T-helper 2 cell treated with Interferon-gamma antibody and Interleukin-4, amounts not matched to agents 5 μg/mL and 100 μg/mL, for 36 hours (primary cell): Measurements from ENCODE around the gene ASTN1.

Experiments used
- DNase-seq: peaks from one replicate; pipeline ENCODE4 v3.0.0; 2021; ENCODE audit warnings: low spot score
- H3K27ac Mint-ChIP-seq: one replicate; pipeline ENCODE4 v1.8.0; 2021; ENCODE audit warnings: mild to moderate bottlenecking, mixed read lengths
- H3K27me3 Mint-ChIP-seq: one replicate; pipeline ENCODE4 v1.8.0; 2021; ENCODE audit warnings: low read depth, mixed read lengths
- H3K36me3 Mint-ChIP-seq: one replicate; pipeline ENCODE4 v1.8.0; 2021; ENCODE audit warnings: low read depth, mixed read lengths
- H3K4me1 Mint-ChIP-seq: one replicate; pipeline ENCODE4 v1.8.0; 2021; ENCODE audit warnings: low read depth, mixed read lengths
- H3K4me3 Mint-ChIP-seq: one replicate; pipeline ENCODE4 v1.8.0; 2022; ENCODE audit warnings: mild to moderate bottlenecking, moderate library complexity, mixed read lengths
- H3K9me3 Mint-ChIP-seq: one replicate; pipeline ENCODE4 v1.8.0; 2021; ENCODE audit warnings: mixed read lengths

ASTN1 gene

DNA sequence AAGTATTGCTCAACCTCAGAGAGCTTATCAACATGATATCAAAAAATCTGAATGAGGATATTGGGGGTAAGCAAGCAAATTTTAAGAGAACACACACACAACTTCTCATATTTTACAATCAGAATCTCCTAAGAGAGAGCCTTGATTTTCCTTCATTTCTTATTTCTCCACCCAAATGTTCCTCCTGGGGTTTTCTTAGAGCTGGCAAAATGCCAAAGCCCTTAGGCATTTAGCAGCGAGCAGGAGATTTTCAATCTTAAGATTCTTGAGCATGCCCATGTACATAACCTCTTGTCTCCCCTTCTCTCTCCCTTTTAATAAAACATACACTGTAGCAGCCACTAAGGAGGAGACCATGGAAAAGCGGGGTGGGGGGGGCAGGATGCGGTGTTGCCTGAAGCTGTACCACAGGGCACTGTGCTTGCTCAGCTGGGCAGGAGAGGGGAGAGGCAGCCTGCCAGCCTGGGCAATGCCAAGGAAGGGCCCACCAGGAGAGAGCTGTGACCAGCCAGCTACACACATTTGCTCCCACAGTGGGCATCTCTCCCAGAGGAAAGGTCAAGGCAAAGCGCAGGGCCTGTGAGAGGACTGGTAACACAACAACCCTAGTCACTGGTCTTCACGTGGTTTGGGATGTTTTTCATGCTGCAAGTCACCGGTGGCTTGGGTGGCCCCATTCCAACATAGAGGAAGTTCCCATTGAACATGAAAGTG lies 10.6 kb upstream of the ASTN1 start:
- Mint-ChIP-seq H3K27me3 (peaks cover 5% of the 10 kb centered on the region), H3K4me1 (no peaks in the 10 kb centered on the region), H3K36me3 (no peaks in the 10 kb centered on the region)

DNA sequence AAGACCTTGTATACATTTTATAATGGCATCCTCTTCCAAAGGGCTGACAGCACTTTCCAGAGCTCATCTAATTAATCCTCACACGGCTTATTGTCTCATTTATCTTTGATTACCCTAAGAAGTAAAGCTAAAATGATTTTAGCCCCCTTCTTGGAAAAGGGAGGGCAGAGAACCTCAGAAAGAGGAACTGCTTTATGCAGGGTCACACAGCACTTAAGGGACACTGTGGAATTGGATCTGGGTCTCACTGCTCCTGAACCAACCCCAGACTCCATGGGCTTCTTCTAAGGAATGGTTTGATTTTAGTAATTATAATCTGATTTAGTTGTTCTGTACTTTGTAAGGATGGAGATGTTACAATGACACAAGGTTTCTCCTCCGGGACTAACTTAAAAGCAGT lies 9.5 kb upstream of the ASTN1 start:
- Mint-ChIP-seq H3K9me3 (no peaks in the 10 kb centered on the region), H3K36me3 (no peaks in the 10 kb centered on the region), H3K4me3 (no peak overlapping the region), H3K27ac (no peak overlapping the region), H3K4me1 (no peaks in the 10 kb centered on the region), H3K27me3 (peaks cover 4% of the 10 kb centered on the region)
- DNase-seq = no peak

More for the DNA sequence above, 10.6 kb upstream of the ASTN1 start:
- Mint-ChIP-seq H3K27ac (no peak overlapping the region), H3K9me3 (no peaks in the 10 kb centered on the region), H3K4me3 (no peak overlapping the region)
- no peak for DNase-seq

DNA sequence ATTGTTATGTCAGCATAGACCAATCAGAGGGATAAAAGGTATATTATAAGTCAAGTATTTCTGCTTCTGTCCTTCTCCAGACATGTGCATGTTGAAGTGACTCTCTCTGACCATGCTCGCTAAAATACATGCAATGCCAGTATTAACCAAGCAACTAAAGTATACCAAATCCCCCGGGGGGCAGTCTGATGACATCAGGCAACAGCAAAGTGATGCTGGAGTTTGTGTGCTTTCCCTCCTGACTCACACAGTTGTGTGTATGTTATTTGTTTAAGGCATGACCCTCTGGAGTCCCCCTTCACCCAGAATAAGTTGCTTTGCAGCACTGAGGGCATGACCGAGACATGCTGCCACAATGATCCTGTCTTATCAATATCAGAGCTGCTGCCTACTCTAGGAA lies 8.4 kb upstream of the ASTN1 start:
- no peaks in the 10 kb centered on the region for H3K9me3 Mint-ChIP-seq
- DNase-seq = no peak
- no peaks in the 10 kb centered on the region for H3K4me1 Mint-ChIP-seq

DNA sequence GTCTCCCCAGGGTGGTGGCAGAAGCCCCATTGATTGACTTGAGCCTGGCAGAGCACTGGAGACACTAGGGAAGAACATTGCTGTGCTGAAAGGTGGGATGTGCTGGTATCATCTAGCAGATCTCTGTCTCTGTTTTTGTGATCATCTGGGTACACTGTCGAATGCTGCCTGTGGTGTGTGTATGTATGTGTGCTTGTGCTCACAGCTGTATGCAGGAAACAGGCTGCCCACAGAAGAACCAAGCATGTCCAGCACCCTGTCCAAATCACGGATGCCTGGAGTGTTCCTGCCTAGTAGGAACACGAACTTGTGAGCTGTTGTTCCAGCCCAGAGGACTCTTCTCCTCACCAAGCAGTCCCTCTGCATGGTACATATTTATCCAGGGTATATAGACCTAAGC lies 7.8 kb upstream of the ASTN1 start:
- Mint-ChIP-seq H3K36me3 (no peaks in the 10 kb centered on the region), H3K27ac (no peak overlapping the region), H3K9me3 (no peaks in the 10 kb centered on the region), H3K4me1 (no peaks in the 10 kb centered on the region), H3K4me3 (no peak overlapping the region), H3K27me3 (no peaks in the 10 kb centered on the region)
- no peak for DNase-seq

More for the DNA sequence above, 8.4 kb upstream of the ASTN1 start:
- H3K27me3 Mint-ChIP-seq = no peaks in the 10 kb centered on the region
- H3K36me3 Mint-ChIP-seq = no peaks in the 10 kb centered on the region
- H3K4me3 Mint-ChIP-seq = no peak overlapping the region
- no peak overlapping the region for H3K27ac Mint-ChIP-seq

DNA sequence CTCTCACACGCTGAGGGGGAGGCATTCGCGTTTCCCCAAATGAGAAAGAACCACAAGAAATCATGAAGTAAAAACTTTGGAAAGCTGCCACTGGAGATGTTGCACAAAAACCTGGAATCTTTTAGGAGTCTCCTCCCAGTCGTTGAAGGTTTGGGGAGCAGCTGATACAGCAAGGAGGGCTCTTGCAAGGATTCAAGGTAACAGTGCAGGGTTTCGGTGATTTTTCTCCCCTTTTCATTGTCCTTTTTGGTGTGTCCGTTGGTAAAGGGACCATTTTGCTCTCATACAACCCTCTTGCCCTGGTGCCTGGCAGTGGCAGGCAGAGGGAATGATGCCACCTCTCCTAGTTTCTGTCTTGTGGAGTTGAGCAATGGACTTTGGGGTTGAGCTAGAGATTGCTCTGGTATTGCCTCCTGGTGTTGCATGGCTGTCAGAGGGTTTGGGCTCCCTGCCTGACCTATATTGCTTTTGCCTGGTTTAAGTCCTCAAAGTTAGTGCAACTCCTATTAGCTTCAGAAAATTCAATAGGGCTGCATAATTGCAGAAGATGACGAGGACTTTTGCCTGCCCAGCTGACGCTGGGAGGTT lies 7.1 kb upstream of the ASTN1 start:
- DNase-seq = no peak
- H3K4me3 Mint-ChIP-seq = no peak overlapping the region
- no peaks in the 10 kb centered on the region for H3K9me3 Mint-ChIP-seq
- no peaks in the 10 kb centered on the region for H3K4me1 Mint-ChIP-seq
- H3K27ac Mint-ChIP-seq = no peak overlapping the region
- H3K27me3 Mint-ChIP-seq = peaks cover under 1% of the 10 kb centered on the region
- H3K36me3 Mint-ChIP-seq = no peaks in the 10 kb centered on the region

DNA sequence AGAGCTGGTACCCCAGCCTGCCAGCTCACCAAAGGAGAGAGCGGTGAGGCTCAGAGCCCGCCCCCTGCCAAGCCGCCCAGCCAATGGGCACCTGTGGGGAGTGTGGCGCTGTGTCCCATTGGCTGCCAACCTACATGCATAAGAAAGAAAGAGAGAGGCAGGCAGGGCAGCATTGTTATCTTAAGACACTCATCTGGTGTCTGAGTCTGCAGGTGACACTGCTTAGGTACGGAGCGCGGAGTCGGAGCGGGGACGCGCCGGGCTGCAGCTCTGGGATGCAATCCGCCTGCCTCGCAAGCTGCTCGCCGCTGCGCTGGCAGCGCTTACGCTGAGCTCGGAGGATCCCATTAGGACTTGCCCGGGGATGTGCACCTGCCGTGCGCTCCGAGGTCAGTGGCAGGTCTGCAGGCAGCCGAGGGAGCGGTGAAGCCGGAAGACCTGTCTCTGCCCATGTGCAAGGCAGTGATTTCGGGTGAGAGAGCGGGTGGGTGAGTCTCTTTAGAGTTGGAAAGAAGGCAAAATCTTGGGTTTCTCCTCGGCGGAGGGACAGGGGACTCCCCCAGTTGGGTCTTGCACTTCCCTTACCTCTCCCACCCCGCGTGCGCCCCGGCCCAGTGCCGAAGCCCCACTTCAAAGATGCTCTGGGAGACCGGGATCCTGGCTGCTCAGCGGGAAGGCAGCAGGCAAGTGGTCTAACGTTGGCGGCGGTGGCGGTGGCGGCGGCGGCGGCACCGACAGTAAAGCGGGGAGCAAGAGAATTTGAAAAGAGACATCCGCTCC lies 6.4 kb upstream of the ASTN1 start, which contains the start of gene BRINP2:
TSS of gene BRINP2 (plus strand) at position 203 of the 780 bp plus-strand sequence. CDS start 58,919 bp downstream, outside the sequence.
- H3K36me3 Mint-ChIP-seq = no peaks in the 10 kb centered on the region
- no peaks in the 10 kb centered on the region for H3K9me3 Mint-ChIP-seq
- H3K4me1 Mint-ChIP-seq = no peaks in the 10 kb centered on the region
- DNase-seq = no peak
- H3K27me3 Mint-ChIP-seq = peaks cover 5% of the 10 kb centered on the region
- no peak within 1 kb of the TSS for H3K4me3 Mint-ChIP-seq
- H3K27ac Mint-ChIP-seq = no peak within 1 kb of the TSS

DNA sequence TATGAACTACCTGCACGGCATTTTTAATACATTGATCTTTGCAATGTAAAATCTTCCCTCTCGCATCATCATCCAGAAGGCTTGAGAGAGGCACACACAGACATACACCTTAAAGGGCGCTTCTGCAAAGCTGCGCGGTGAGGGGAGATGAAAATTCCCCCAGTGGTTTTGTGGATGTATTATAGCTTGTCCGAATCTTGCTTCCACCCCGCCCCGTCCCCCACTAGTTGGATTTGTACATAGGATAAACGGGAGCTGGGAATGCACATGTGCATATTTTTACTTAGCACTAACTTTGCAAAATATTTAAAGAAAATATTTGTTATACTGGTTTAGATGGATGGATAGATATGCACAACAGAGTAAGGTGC lies 542 bp upstream of the ASTN1 start:
- Mint-ChIP-seq H3K27ac (no peak overlapping the region), H3K27me3 (peaks cover 20% of the 10 kb centered on the region), H3K9me3 (no peaks in the 10 kb centered on the region), H3K4me3 (no peak overlapping the region), H3K36me3 (no peaks in the 10 kb centered on the region), H3K4me1 (no peaks in the 10 kb centered on the region)
- DNase-seq = no peak

DNA sequence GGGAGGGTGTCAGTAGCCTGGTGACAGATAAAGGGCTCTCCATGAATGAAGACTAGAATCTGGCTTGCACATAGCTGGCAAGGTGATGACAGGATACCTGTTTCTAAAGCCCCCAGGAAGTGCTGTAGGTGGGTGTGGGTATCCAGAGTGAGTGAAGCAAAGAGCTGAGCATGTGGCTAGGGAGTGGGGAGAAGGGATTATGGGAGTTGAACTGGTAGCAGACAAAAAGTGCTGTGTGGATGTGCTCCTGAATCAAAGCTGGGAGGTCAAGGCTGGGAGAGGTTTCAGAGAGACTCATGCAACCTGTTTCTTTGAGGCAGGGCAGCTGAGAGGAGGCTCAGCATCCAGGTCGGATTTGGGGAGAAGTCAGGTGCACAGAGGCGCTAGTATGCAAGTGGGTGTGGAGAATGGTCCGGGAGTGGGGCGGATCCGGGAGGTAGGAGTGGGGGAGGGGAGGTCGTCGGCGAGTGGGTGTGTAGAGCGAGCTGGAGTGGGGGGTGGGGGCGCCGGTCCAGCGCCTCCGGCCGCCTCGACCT lies 600 bp downstream of the ASTN1 start:
- DNase-seq = no peak
- H3K36me3 Mint-ChIP-seq = no peaks in the 10 kb centered on the region
- H3K27me3 Mint-ChIP-seq = peaks cover 20% of the 10 kb centered on the region
- no peaks in the 10 kb centered on the region for H3K9me3 Mint-ChIP-seq
- no peak overlapping the region for H3K27ac Mint-ChIP-seq
- no peak overlapping the region for H3K4me3 Mint-ChIP-seq
- H3K4me1 Mint-ChIP-seq = no peaks in the 10 kb centered on the region

DNA sequence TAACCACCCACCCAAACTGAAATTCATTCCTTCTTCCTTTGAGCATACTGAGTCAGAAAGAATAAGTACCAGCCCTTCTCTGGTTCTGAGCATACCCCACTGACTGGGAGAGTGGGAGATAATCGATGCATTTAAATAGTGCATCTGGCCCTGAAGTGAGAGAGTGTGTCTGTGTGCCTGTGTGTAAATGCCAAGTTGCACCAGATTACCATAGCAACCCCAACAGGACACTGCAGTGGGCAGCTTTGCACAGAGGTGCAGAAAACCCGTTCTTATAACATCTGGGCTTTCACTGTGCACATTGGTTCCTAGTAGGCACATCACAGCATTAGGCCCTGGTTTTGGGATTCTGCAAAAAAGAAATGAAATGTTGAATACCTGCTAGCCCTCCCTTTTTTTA lies 2.3 kb downstream of the ASTN1 start:
- no peaks in the 10 kb centered on the region for H3K9me3 Mint-ChIP-seq
- DNase-seq = no peak
- no peaks in the 10 kb centered on the region for H3K4me1 Mint-ChIP-seq
- H3K27ac Mint-ChIP-seq = no peak overlapping the region
- no peaks in the 10 kb centered on the region for H3K36me3 Mint-ChIP-seq
- H3K27me3 Mint-ChIP-seq = peaks cover 20% of the 10 kb centered on the region
- no peak overlapping the region for H3K4me3 Mint-ChIP-seq

DNA sequence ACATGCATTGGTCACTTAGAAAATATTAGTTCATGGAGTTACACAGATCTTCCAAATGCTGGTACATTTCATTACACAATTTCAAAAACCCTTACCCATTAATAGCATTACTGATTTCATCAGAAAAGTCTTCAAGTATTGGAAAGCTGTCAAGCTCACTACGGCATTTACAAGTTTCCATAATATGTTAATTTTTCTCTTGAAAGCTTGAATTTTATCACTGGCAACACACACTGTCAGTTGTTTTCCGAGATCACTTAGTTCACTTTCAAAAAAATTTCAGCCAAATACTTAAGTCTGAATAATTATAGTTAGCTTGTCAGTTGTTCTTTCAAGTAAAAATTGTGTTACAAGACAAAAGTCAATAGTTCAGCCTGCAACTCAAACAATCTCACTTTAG lies 18.0 kb downstream of the ASTN1 start:
- no peaks in the 10 kb centered on the region for H3K4me1 Mint-ChIP-seq
- H3K27ac Mint-ChIP-seq = no peak overlapping the region
- no peaks in the 10 kb centered on the region for H3K36me3 Mint-ChIP-seq
- H3K27me3 Mint-ChIP-seq = no peaks in the 10 kb centered on the region
- H3K4me3 Mint-ChIP-seq = no peak overlapping the region
- DNase-seq = no peak
- no peaks in the 10 kb centered on the region for H3K9me3 Mint-ChIP-seq

DNA sequence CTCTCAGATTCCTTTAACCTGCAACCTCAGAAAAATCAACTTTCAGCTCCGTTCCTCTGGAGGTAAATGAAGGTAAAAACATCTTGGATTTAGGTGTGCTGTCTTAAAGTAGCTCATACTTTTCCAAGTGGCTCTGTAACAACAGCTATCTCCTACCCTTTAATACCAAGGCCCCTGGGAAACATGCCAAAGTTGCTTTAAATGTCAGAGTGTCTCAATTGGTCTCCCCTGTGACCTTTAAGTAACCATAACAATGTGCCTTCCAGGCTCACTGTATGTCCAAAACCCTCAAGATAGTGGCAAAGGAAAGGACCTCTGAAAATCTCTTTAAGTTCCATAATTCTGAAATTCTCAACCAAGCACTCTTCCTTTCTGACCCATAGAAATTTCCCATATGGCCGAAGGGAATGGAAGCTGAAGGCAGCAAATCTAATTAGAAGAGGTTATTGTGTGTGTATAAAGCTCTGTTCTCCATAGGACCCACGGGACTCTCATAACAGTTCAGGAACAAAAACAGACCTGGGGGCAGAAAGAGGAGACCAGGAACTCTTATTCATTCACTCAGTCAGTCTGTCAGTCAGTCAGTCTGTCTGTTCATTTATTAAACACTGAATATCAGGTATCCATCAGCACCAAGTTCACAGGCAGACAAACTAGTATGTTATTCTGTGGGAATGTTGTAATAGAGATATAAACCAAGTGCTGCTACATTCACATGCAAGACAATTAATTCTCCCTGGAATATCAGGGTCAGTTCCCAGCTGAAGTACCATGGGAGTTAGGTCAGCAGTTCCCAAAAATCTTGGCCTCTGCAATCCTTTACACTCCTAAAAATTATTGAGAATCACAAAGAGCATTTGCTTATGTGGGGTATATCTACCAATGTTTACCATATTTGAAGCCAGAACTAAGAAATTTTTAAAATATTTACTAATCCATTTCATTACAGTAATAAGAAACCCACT lies 19.1 kb downstream of the ASTN1 start:
- no peak overlapping the region for H3K4me3 Mint-ChIP-seq
- H3K9me3 Mint-ChIP-seq = no peaks in the 10 kb centered on the region
- no peaks in the 10 kb centered on the region for H3K36me3 Mint-ChIP-seq

DNA sequence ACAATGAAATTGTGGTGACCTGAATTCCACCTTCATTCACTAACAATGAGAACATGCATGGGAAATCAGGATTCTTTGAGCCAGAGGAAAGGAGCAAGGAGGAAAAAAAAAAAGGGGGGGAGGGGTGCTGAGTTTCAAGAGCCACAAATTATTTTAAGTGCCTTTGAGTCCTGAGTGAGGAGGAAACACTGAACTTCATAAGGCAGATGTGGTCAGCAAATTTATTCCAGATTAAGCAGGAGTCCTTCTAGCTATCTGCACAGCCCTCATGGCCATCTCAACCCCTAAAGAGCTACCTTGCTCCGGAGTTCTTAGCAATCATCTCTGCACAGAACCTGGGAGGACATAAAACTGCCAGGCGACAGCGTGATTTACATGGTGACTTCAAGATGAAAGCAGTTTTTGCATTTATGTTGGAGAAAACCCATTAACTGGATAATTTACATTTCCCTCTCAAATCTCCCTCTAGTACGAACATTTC lies 21.7 kb downstream of the ASTN1 start:
- no peak overlapping the region for H3K27ac Mint-ChIP-seq
- no peaks in the 10 kb centered on the region for H3K4me1 Mint-ChIP-seq
- H3K36me3 Mint-ChIP-seq = no peaks in the 10 kb centered on the region
- no peak overlapping the region for H3K4me3 Mint-ChIP-seq
- no peaks in the 10 kb centered on the region for H3K9me3 Mint-ChIP-seq
- DNase-seq = no peak
- no peaks in the 10 kb centered on the region for H3K27me3 Mint-ChIP-seq

More for the DNA sequence above, 19.1 kb downstream of the ASTN1 start:
- Mint-ChIP-seq H3K27me3 (no peaks in the 10 kb centered on the region), H3K27ac (no peak overlapping the region), H3K4me1 (no peaks in the 10 kb centered on the region)
- DNase-seq = no peak

DNA sequence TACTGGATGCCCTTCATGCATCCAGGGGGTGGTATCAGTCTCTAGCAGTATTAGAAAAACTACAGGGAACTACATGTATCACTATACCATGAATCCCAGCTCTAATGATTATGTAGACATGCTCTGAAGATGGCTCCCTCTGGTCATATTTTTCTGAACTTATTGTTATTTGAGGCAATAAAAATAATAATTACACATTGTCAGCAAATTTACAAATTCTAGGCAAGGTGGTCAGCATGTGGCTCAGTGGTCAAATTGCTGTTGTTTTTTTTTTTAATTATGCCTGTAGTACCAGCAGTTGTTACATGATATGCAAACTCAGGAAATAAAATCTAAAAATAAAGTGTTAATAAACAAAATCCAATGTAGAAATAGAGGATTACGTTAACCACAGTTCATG lies 22.5 kb downstream of the ASTN1 start:
- no peaks in the 10 kb centered on the region for H3K27me3 Mint-ChIP-seq
- no peaks in the 10 kb centered on the region for H3K9me3 Mint-ChIP-seq
- no peaks in the 10 kb centered on the region for H3K4me1 Mint-ChIP-seq
- DNase-seq = no peak
- no peak overlapping the region for H3K27ac Mint-ChIP-seq
- H3K4me3 Mint-ChIP-seq = no peak overlapping the region
- H3K36me3 Mint-ChIP-seq = no peaks in the 10 kb centered on the region
